Panc1 (cell line): ENCODE measurements around the gene MGAT5. TPM values are rescaled to one million over a fixed set of nuclear protein-coding genes. Genes with fewer than 3 reads are reported as not detected.

ENCODE experiments used
- ATAC-seq: fragments of 200-7000 bp; cut with Tn5 transposase; 2 replicates; pipeline ENCODE4 v1.9.1; 2020; ENCODE audit warnings: mild to moderate bottlenecking, moderate library complexity
- BruUV-seq: library from RNA; stranded (reverse); fragments of 400-500 nt; replicated peaks from 2 replicates; lab custom pipeline; 2021; lab: Mats Ljungman, UMichigan
- CTCF ChIA-PET: fragments of 300-600 bp; sonication (Branson Sonifier 250); formaldehyde crosslinking; loops from one replicate; lab custom pipeline; 2022; ENCODE audit warnings: antibody characterized with exemption; lab: Charles Lee
- POLR2A ChIA-PET: fragments of 300-600 bp; sonication (Branson Sonifier 250); formaldehyde crosslinking; loops from one replicate; lab custom pipeline; 2022; ENCODE audit warnings: antibody characterized with exemption; lab: Charles Lee
- DNase-seq: peaks from one replicate; pipeline ENCODE4 v3.0.0-alpha.2; 2010; ENCODE audit warnings: low read depth, low spot score
- H3K27ac ChIP-seq: 2 replicates; pipeline ENCODE4 v1.5.1; 2011; ENCODE audit warnings: mild to moderate bottlenecking, low read length, inconsistent platforms
- H3K27me3 ChIP-seq: fragments of 200-500 bp; sonication (Bioruptor generic); 2 replicates; pipeline ENCODE4 v1.6.0; 2014; ENCODE audit warnings: low read length, inconsistent platforms; ENCODE audit not compliant: control insufficient read depth, insufficient read depth
- H3K36me3 ChIP-seq: fragments of 200-500 bp; sonication (Bioruptor generic); 2 replicates; pipeline ENCODE4 v1.5.1; 2014; ENCODE audit warnings: inconsistent platforms, mild to moderate bottlenecking, low read length, moderate library complexity; ENCODE audit not compliant: control insufficient read depth, insufficient read depth
- H3K4me1 ChIP-seq: 2 replicates; pipeline ENCODE4 v1.5.1; 2011; ENCODE audit warnings: inconsistent platforms, mild to moderate bottlenecking, low read length, moderate library complexity; ENCODE audit not compliant: control insufficient read depth, insufficient read depth
- H3K4me3 ChIP-seq, 2 experiments: 2 replicates each; pipeline ENCODE4 v1.5.1; 2011 to 2012; ENCODE audit warnings: low read depth in 2 of 2, low read length in 2 of 2, mild to moderate bottlenecking in 2 of 2, inconsistent platforms in 1 of 2, moderate library complexity in 1 of 2
- H3K9me3 ChIP-seq: fragments of 200-500 bp; sonication (Bioruptor generic); 2 replicates; pipeline ENCODE4 v1.5.1; 2014; ENCODE audit warnings: low read depth, mild to moderate bottlenecking, inconsistent platforms, low read length, moderate library complexity; ENCODE audit not compliant: control insufficient read depth, insufficient read depth
- CTCF ChIP-seq: fragments of 450-650 bp; IDR thresholded peaks from 2 replicates; pipeline ENCODE4 v1.5.1; 2017; ENCODE audit warnings: mild to moderate bottlenecking
- POLR2AphosphoS5 ChIP-seq: IDR thresholded peaks from 2 replicates; pipeline ENCODE4 v1.6.1; 2012; ENCODE audit warnings: mild to moderate bottlenecking, low read depth, low read length, moderate library complexity
- REST ChIP-seq, 2 experiments: IDR thresholded peaks; 2 replicates each; pipeline ENCODE4 v1.6.1; 2011 to 2012; ENCODE audit warnings: low read depth in 2 of 2, control low read depth in 1 of 2, low read length in 1 of 2, mild to moderate bottlenecking in 1 of 2, moderate library complexity in 1 of 2; ENCODE audit not compliant: insufficient read depth in 1 of 2
- SIN3A ChIP-seq: IDR thresholded peaks from 2 replicates; pipeline ENCODE4 v1.6.1; 2012; ENCODE audit warnings: low read depth, mild to moderate bottlenecking, low read length, moderate library complexity, borderline replicate concordance; ENCODE audit not compliant: insufficient read depth
- TCF7L2 ChIP-seq: IDR thresholded peaks from 2 replicates; pipeline ENCODE4 v1.6.1; 2011; ENCODE audit warnings: mild to moderate bottlenecking, low read depth, low read length, inconsistent platforms
- in situ Hi-C: cut with HindIII; loops from 2 replicates; pipeline ENCODE4 v1.10.0; 2016; ENCODE audit warnings: low sequenced_read_pairs, low pct_unique_long_range_greater_than_20kb
- intact Hi-C: fragments of 100-400 bp; cut with micrococcal nuclease; formaldehyde crosslinking; loops from one replicate; pipeline ENCODE4 v1.10.0; 2022; ENCODE audit not compliant: unreplicated experiment
- total RNA-seq: library from RNA; stranded (reverse); gene quantifications from one replicate; pipeline ENCODE4 v1.2.1, GENCODE V29; 2021; ENCODE audit not compliant: unreplicated experiment

Gene MGAT5
- total RNA-seq, 1 experiment from 2014 or later = 22.1 TPM

- no peak for TF ChIP-seq POLR2AphosphoS5
- no peak for TF ChIP-seq CTCF
- no peak for TF ChIP-seq SIN3A
- no peak for TF ChIP-seq REST (IDR thresholded peaks at IDR 0.05; ENCODE audit: insufficient read depth in 1 of 2, low read depth in 2 of 2, low read length in 1 of 2)
- TF ChIP-seq TCF7L2 = no peak
- Histone ChIP-seq H3K9me3 (no peaks in the 10 kb centered on the region), H3K36me3 (no peaks in the 10 kb centered on the region), H3K4me3 (no peak overlapping the region), H3K4me1 (no peaks in the 10 kb centered on the region), H3K27ac (no peak overlapping the region), H3K27me3 (no peaks in the 10 kb centered on the region)
- ATAC-seq (no peak), DNase-seq (no peak)
- no TSS peak for BruUV-seq
- in situ Hi-C loops (no loop called here), intact Hi-C loops (no loop called here)
- ChIA-PET CTCF (no interaction called here), POLR2A (no interaction called here)
Measured at GRCh38 chr2:134319596-134320254, 65.9 kb downstream of the MGAT5 start.

GRCh38 chr2:134320930-134321329, 67.1 kb downstream of the MGAT5 start:
- in situ Hi-C loops (no loop called here), intact Hi-C loops (no loop called here)
- Histone ChIP-seq H3K4me1 (no peaks in the 10 kb centered on the region), H3K4me3 (no peak overlapping the region), H3K27ac (no peak overlapping the region), H3K27me3 (no peaks in the 10 kb centered on the region), H3K36me3 (no peaks in the 10 kb centered on the region), H3K9me3 (no peaks in the 10 kb centered on the region)
- BruUV-seq = no TSS peak
- POLR2A ChIA-PET = no interaction called here
- no peak for ATAC-seq
- CTCF ChIA-PET = interaction anchor here (0.5 kb wide), 1 partner anchor 104 kb away, joined by 4 read pairs; no protein-coding TSS in a partner anchor
- TF ChIP-seq SIN3A = no peak
- no peak for TF ChIP-seq CTCF
- no peak for TF ChIP-seq REST (IDR thresholded peaks at IDR 0.05; ENCODE audit: insufficient read depth in 1 of 2, low read depth in 2 of 2, low read length in 1 of 2)
- TF ChIP-seq TCF7L2 = no peak
- TF ChIP-seq POLR2AphosphoS5 = no peak
- no peak for DNase-seq
